Measurements from ENCODE around the gene NUB1.

The NUB1 gene

DNA sequence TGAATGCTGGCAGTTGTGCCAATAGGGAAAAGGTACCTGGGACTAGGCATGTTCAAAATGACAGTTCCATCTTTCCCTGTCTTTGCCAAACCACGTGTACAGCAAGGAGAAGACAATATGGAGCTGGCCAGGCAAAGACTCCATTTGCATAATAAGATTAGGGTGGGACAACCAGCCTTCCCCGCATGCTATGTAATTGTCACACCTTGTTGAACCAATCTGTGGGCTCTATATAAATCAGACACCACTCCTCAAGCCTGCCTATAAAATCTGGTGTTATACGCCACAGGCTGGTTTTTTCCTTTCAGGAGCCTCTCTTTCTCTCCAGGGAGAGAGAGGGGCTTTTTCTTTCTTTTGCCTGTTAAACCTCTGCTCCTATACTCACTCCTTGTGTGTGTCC is 11.0 kb upstream of the NUB1 start:
- Histone ChIP-seq H3K4me3 (no peak overlapping the region), H3K27me3 (no peaks in the 10 kb centered on the region), H3K9me3 (no peaks in the 10 kb centered on the region), H3K36me3 (no peaks in the 10 kb centered on the region), H3K4me1 (no peaks in the 10 kb centered on the region), H3K27ac (no peak overlapping the region)
- no peak for DNase-seq
- intact Hi-C loops (cut with DNase I; ENCODE audit: low total_unique reads): no loop called here
- TF ChIP-seq, protein P1, sequence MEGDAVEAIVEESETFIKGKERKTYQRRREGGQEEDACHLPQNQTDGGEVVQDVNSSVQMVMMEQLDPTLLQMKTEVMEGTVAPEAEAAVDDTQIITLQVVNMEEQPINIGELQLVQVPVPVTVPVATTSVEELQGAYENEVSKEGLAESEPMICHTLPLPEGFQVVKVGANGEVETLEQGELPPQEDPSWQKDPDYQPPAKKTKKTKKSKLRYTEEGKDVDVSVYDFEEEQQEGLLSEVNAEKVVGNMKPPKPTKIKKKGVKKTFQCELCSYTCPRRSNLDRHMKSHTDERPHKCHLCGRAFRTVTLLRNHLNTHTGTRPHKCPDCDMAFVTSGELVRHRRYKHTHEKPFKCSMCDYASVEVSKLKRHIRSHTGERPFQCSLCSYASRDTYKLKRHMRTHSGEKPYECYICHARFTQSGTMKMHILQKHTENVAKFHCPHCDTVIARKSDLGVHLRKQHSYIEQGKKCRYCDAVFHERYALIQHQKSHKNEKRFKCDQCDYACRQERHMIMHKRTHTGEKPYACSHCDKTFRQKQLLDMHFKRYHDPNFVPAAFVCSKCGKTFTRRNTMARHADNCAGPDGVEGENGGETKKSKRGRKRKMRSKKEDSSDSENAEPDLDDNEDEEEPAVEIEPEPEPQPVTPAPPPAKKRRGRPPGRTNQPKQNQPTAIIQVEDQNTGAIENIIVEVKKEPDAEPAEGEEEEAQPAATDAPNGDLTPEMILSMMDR (IDR thresholded peaks at IDR 0.05): no peak

- Histone ChIP-seq H3K4me1 (no peaks in the 10 kb centered on the region), H3K9me3 (no peaks in the 10 kb centered on the region), H3K27ac (no peak overlapping the region), H3K36me3 (no peaks in the 10 kb centered on the region), H3K27me3 (no peaks in the 10 kb centered on the region), H3K4me3 (no peak overlapping the region)
- TF ChIP-seq, protein P1 (IDR thresholded peaks at IDR 0.05): no peak
- no peak for DNase-seq
- intact Hi-C loops (cut with DNase I; ENCODE audit: low total_unique reads): no loop called here
Measured at GRCh38 chr7:151334628-151335027, 7.0 kb upstream of the NUB1 start.

- Histone ChIP-seq H3K36me3 (no peaks in the 10 kb centered on the region), H3K4me3 (no peak overlapping the region), H3K4me1 (peaks cover 0 to 11% (median 2%) of the 10 kb centered on the region in 4 donors), H3K9me3 (no peaks in the 10 kb centered on the region), H3K27me3 (no peaks in the 10 kb centered on the region), H3K27ac (no peak overlapping the region)
- DNase-seq: no peak
- intact Hi-C loops (cut with DNase I; ENCODE audit: low total_unique reads): no loop called here
- TF ChIP-seq, protein P1 (IDR thresholded peaks at IDR 0.05): no peak
Measured at GRCh38 chr7:151336027-151336708, 5.4 kb upstream of the NUB1 start.

DNA sequence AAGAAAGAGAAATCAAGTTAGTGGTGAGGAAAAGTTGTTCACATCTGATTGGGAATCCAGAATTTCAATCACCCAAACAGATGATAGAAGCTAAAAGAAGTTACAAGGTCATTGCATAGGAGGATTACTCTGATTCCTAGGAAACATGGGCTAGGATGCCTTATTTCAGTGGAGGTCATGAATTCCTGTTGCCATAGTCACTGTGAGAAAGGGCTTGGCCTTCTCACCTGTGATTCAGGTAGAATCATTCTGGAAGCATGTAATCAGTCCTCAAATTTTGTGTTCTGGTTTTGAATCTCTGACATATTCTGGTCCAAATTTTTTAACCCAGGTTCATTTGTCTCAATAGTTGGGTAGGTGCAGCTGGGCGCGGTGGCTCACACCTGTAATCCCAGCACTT is 4.3 kb upstream of the NUB1 start:
- TF ChIP-seq, protein P1 (IDR thresholded peaks at IDR 0.05): no peak
- intact Hi-C loops (cut with DNase I; ENCODE audit: low total_unique reads): no loop called here
- Histone ChIP-seq H3K9me3 (no peaks in the 10 kb centered on the region), H3K27me3 (no peaks in the 10 kb centered on the region), H3K4me3 (no peak overlapping the region), H3K27ac (no peak overlapping the region), H3K36me3 (no peaks in the 10 kb centered on the region), H3K4me1 (peaks cover 0 to 13% (median 3%) of the 10 kb centered on the region in 4 donors)
- no peak for DNase-seq

GRCh38 chr7:151338809-151339208 is 2.8 kb upstream of the NUB1 start:
- Histone ChIP-seq H3K9me3 (no peaks in the 10 kb centered on the region), H3K27ac (no peak overlapping the region), H3K4me1 (peaks cover 0 to 27% (median 15%) of the 10 kb centered on the region in 4 donors), H3K27me3 (no peaks in the 10 kb centered on the region), H3K36me3 (no peaks in the 10 kb centered on the region), H3K4me3 (no peak overlapping the region)
- intact Hi-C loops (cut with DNase I; ENCODE audit: low total_unique reads): no loop called here
- TF ChIP-seq, protein P1 (IDR thresholded peaks at IDR 0.05): no peak
- DNase-seq: no peak

Measured in tibial artery (tissue), 4 donors.